Measurements from ENCODE around the gene DNM3.

Gene DNM3

DNA sequence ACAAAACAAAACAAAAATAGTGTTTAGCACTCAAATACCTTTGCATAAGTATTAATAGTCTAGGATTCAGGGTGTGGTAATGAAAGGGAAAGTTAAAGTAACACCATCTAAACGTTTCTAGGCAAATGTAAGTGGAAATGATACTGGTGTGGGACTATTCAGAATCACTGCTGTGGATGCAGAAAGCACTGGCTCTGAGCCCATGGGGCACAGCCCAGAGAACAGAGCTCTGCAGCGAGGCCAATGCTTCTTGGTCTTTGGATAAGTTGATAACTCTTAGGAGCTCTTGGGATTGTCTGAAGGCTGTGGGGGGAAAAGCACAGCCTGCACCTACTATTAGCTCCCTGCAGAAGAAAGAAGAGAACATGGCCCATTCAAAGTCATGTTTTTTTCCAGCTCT is 21.4 kb upstream of the DNM3 start:
- no peak for DNase-seq

DNA sequence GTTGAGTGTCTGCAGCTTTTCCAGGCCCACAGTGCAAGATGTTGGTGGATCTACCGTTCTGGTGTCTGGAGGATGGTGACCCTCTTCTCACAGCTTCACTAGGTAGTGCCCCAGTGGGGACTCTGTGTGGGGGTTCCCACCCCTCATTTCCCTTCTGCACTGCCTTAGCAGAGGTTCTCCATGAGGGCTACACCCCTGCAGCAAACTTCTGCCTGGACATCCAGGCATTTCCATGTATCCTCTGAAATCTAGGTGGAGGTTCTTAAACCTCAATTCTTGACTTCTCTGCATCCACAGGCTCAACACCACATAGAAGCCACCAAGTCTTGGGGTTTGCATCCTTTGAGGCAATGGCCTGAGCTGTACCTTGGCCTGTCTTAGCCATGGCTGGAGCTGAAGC is 14.3 kb upstream of the DNM3 start:
- DNase-seq: no peak

DNA sequence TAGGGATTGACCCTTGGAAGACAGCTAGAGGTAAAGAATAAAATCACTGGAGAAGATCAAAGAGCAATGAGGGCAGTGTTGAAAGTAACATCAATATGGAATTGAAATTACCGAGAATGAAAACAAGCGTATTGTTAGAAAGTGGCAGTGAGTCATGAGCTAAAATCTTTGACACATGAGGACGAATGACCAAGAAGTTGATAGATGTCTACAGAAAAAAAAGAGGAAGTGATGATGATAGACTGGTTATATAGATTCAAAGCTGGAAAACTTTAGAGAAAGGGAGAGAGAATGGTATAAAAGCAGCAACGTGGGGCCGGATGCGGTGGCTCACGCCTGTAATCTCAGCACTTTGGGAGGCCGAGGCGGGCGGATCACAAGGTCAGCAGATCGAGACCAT is 12.5 kb upstream of the DNM3 start:
- no peak for DNase-seq

DNA sequence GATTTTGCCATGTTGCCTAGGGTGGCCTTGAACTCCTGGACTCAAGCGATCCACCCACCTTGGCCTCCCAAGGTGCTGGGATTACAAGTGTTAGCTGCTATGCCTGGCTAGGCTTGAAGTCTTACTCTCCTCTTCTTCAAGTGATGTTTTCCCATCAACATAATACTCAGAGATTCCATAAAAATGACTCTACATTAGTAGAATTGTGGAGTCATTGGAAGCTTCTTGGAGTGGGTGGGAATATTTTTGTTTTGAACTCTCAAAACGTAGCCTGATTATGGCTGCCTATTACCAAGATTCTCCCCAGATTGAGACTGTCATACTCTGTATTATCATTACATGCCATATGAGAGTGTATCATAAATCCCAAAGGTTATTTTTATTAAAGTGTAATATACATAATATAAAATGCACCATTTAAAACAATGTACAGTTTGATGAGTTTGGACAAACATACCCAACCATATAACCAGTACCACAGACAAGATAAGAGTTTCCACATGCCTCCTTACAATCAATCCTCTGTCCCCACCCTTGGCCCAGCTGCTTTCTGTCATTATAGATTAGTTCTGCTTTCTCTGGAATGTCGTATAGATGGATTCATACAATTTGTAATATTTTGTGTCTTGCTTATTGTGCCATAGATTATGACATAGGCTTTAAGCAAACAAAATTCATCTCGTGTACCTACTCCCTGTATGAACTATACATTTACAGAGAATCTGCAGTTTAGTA is 8.0 kb upstream of the DNM3 start:
- no peak for DNase-seq

DNA sequence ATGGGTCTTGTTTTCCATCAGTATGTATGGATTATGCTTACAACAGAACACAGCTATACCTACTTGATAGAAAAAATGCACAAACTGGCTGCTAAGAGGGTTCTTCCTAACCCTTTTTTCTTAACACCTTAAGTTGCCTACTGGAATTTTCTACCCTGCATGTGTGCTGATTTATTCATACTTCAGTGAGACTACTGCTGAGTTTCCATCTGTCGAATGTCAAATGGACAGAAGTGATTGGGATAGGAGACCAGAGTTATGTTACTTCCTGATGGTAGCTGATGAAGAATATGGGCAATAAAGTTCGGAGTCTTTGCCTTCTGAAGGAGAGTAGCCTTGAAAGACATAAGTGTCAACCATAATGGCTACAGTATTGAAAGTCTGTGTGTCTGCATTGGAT is 6.5 kb upstream of the DNM3 start:
- no peak for DNase-seq

- DNase-seq: no peak
Measured at GRCh38 chr1:171835891-171836290, 5.4 kb upstream of the DNM3 start.

DNA sequence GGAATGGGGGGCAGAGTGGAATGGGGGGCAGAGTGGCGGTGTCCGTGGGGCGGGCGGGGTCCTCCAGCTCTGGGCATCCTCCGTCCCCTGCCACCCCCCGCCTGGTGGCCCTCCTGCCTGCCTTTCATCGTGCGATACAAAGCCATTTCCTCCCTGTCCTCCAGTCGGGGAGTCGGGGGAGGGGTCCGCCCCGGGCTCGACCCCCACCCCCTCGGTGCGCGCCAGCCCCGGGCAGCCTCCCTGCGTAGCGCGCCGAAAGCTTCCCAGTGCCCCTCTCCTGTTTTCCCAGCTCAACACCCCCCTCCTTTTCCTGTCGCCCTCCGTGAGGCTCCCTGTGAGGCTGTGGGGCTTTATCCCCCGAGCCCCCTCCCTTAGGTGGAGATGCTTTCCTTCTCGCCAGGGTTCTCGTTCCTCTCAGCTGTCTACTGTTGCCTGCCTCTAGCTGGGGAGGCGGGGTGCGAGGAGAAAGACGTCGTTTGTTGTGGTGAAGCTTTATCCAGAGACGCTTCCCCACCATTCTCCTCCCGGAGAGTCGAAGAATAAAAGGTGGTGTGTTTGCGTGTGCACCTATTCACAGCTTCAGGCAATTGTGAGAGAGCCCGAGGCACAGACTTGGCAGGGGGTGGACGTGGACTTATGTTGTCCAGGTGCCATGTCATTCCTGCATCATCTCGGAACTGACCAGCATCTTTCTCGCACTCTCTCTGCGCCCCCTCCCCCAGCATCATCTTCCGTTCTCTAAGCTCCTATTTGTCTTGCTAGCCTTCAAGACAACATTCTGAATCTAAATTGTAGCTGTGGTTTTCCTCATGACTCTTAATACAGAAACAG is 848 bp downstream of the DNM3 start:
- no peak for DNase-seq

- DNase-seq: no peak
Measured at GRCh38 chr1:171844381-171844780, 3.1 kb downstream of the DNM3 start.

GRCh38 chr1:171845998-171846397 is 4.7 kb downstream of the DNM3 start:
- no peak for DNase-seq

GRCh38 chr1:171849245-171849898 is 8.1 kb downstream of the DNM3 start:
- no peak for DNase-seq

- DNase-seq: no peak
Measured at GRCh38 chr1:171850651-171851350, 9.5 kb downstream of the DNM3 start.

- DNase-seq: no peak
Measured at GRCh38 chr1:171852272-171852671, 11.0 kb downstream of the DNM3 start.

DNA sequence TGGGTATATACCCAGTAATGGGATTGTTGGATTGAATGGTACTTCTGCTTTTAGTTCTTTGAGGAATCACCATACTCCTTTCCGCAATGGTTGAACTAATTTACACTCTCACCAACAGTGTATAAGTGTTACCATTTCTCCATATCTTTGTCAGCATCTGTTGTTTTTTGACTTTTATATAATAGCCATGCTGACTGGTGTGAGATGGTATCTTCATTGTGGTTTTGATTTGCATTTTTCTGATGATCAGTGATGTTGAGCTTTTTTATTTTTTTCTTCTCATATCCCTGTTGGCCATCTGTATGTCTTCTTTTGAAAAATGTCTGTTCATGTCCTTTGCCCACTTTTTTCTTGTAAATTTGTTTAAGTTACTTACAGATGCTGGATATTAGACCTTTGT is 14.1 kb downstream of the DNM3 start:
- DNase-seq: no peak

GRCh38 chr1:171858696-171859095 is 17.4 kb downstream of the DNM3 start:
- DNase-seq: no peak

DNA sequence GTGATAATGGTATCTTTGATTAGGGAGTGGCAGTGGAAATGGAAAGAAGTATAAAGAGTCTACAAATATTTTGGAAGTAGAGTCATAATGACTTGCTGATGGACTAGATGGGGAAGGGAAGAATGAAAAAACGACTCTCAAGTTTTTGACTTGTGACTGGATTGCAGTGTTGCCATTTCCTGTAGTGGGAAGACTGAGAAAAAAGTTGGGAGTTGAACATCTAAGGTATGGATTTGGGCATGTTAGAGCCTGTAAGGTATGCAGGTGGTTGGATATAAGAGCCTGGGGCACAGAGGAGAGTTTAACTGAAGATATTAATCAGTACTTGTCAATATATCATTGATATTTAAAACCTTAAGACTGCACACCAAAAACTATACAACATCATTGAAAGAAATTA is 19.4 kb downstream of the DNM3 start:
- DNase-seq: no peak

GRCh38 chr1:171863531-171863930 is 22.2 kb downstream of the DNM3 start:
- no peak for DNase-seq

- DNase-seq: no peak
Measured at GRCh38 chr1:171864308-171864707, 23.0 kb downstream of the DNM3 start.

DNA sequence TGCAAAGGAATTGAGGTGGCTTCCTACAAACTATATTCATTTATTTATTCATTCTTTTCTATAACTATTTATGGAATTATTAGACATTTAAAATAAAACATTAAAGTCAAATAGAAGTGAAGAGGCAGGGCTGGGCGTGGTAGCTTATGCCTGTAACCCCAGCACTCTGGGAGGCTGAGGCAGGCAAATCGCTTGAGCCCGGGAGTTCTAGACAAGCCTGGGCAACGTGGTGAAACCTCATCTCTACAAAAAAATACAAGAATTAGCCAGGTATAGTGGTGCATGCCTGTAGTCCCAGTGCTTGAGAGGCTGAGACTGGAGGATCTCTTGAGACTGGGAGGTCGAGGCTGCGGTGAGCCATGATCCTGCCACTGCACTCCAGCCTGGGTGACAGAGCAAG is 23.8 kb downstream of the DNM3 start:
- no peak for DNase-seq

- DNase-seq: no peak
Measured at GRCh38 chr1:171867236-171867635, 25.9 kb downstream of the DNM3 start.

DNA sequence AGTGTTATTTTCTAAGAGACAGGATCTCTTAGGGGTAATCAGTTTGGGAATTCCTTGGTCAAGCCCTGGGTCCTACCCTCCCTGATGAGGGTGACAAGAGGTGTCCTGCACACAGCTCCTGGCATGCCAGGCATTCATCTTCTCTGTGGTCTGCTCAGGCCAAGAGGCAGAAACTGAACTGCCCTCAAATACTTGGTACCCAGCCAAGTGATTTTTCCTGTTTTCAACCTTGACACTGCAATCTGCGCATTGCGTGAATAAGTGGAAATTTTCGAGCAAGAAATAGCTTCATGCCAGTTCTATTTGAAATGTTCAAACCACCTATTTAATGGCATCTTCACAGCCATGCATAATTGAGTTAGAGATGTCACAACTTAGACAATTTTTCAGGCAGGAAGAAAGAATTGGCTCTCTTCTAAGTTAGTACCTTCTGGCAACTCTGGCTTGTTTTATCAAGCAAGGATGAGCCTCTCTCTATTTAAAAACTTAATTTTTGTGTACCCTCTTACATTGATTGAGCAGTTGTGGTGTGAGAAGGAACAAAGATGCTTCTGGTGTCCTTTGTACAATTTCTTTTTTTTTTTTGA is 27.0 kb downstream of the DNM3 start:
- DNase-seq: no peak

DNA sequence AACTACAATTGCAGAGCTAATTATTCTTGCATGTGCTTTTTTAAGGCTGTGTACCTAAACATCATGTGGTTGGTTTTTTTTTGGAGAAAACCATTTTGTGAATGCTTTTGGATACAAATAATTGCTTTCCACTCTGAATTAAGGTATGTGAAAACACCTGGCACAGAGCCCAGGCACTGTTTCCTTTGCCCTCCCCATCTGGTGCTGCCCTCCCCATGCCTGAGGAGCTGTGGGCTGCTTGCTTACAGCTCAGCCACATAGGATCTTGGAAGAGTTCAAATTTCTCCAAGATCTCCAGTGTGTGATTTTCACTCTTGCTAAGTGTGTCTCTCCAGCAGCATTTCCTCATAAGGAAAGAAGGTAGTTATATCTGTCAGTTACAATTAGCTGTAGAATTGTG is 27.8 kb downstream of the DNM3 start:
- DNase-seq: no peak

- DNase-seq: no peak
Measured at GRCh38 chr1:171871848-171872247, 30.6 kb downstream of the DNM3 start.

DNA sequence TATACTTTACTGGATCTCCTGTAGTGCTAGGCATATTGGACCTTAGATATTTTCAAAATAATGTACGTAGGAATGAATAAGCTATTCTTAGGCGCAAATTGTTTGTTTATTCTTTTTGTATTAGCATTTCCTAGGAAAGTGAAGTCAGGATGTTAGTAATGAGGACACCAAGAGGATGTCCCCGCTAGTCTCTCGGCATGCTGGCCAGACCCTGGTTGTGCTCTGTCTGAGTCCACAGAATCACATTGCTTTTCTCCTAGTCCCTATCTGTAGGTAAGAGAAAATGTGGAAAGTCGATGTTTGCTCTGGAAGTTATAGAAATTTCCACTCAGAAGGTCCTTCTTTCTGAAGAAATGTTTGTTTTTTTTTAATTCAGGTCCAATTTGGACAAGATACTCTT is 31.1 kb downstream of the DNM3 start:
- DNase-seq: no peak

All from CD4-positive, alpha-beta T cell treated with Interleukin-4 for 4 hours (primary cell).